Measurements from ENCODE around the gene SLC9A9. TPM values are rescaled to one million over a fixed set of nuclear protein-coding genes. Genes with fewer than 3 reads are reported as not detected.

The SLC9A9 gene
- total and polyA plus RNA-seq, 9 of the 15 experiments (the other 6 are each of a cell fraction or from before 2014, with no cell fraction given), result 0.03 to 0.13 TPM; not detected in 7

GRCh38 chr3:143441516-143442171 lies 406.6 kb downstream of the SLC9A9 start:
- no peak for DNase-seq (ENCODE audit: extremely low read depth in 1 of 4, low spot score in 3 of 4)
- 60% methylated on average over 1 of the region's 1 CpG for WGBS (ENCODE audit: insufficient coverage, low coverage, missing lambda C conversion rate)
- no peak for FAIRE-seq
- in situ Hi-C loops (cut with MboI) (no loop called here), intact Hi-C loops (cut with micrococcal nuclease) (no loop called here)
- TF ChIP-seq TAF7 (tag; IDR thresholded peaks at IDR 0.05), result no peak
- no peak for TF ChIP-seq ARID1B (IDR thresholded peaks at IDR 0.05)
- TF ChIP-seq PYGO2 (tag; IDR thresholded peaks at IDR 0.05), result no peak
- no peak for TF ChIP-seq BCLAF1 (IDR thresholded peaks at IDR 0.05; ENCODE audit: borderline replicate concordance in 1 of 2, control insufficient read depth in 1 of 2, low read depth in 2 of 2, low read length in 1 of 2)
- no peak for TF ChIP-seq ZC3H8 (IDR thresholded peaks at IDR 0.05)
- TF ChIP-seq ZNF75A (CRISPR knock-in tag; IDR thresholded peaks at IDR 0.05), result no peak
- TF ChIP-seq FOXM1 (IDR thresholded peaks at IDR 0.05; ENCODE audit: low read depth), result no peak
- no peak for TF ChIP-seq FOXM1 (CRISPR knock-in tag; IDR thresholded peaks at IDR 0.05; ENCODE audit: low read depth)
- TF ChIP-seq ZNF668 (CRISPR knock-in tag; IDR thresholded peaks at IDR 0.05), result no peak
- TF ChIP-seq CAMTA2 (CRISPR knock-in tag; conservative IDR thresholded peaks at IDR 0.05), result no peak
- no peak for TF ChIP-seq C11orf30 (IDR thresholded peaks at IDR 0.05; ENCODE audit: low read depth)
- no peak for TF ChIP-seq ZNF143 (CRISPR knock-in tag; IDR thresholded peaks at IDR 0.05)
- TF ChIP-seq TGIF2 (CRISPR knock-in tag; IDR thresholded peaks at IDR 0.05), result no peak
- no peak for TF ChIP-seq ZNF253 (CRISPR knock-in tag; conservative IDR thresholded peaks at IDR 0.05)
- Histone ChIP-seq H3K27ac (ENCODE audit: extremely low read depth, low read depth, low read length) (no peak overlapping the region), H3K4me1 (replicated peaks in 1 of 2; ENCODE audit: control insufficient read depth in 2 of 2, insufficient read depth in 2 of 2, low read length in 2 of 2) (peaks cover 0 to 12% of the 10 kb centered on the region in 2 experiments; a peak in 2 of 5 replicates), H2AFZ (ENCODE audit: low read depth, low read length) (no peak overlapping the region), H4K20me1 (replicated peaks; ENCODE audit: control insufficient read depth, insufficient read depth, low read length) (no peaks in the 10 kb centered on the region), H3K79me2 (ENCODE audit: control insufficient read depth, insufficient read depth, low read length) (no peaks in the 10 kb centered on the region), H3K9me3 (replicated peaks; ENCODE audit: control insufficient read depth, insufficient read depth, low read depth, low read length) (no peaks in the 10 kb centered on the region), H3K4me2 (ENCODE audit: insufficient read depth, low read length) (no peak overlapping the region), H3K4me3 (no peak overlapping the region), H3K36me3 (ENCODE audit: control insufficient read depth, insufficient read depth, low read length) (no peaks in the 10 kb centered on the region), H3K9me1 (ENCODE audit: control insufficient read depth, insufficient read depth, low read length) (no peaks in the 10 kb centered on the region), H3K9ac (ENCODE audit: insufficient read depth in 1 of 2, low read depth in 2 of 2, low read length in 2 of 2) (no peak overlapping the region), H3K27me3 (ENCODE audit: control insufficient read depth in 2 of 2, insufficient read depth in 2 of 2, low read length in 2 of 2) (peaks cover 0 to 6% of the 10 kb centered on the region in 2 experiments; a peak in 1 of 5 replicates)
- BruUV-seq (replicated peaks), result no TSS peak
- no peak for ATAC-seq
- POLR2A ChIA-PET, result no interaction called here
- CTCF ChIA-PET (ENCODE audit: low intra/inter-chr PET ratio), result no interaction called here
